Esophagus muscularis mucosa (tissue), 4 donors: Measurements from ENCODE around the gene ZNF646. TPM values are rescaled to one million over a fixed set of nuclear protein-coding genes. Genes with fewer than 3 reads are reported as not detected.

Source experiments
- DNase-seq: peaks from one replicate; pipeline ENCODE4 v3.0.0-alpha.2; 2017; ENCODE audit errors: extremely low spot score
- H3K27ac ChIP-seq, 4 donors: fragments of 200-600 bp; sonication (generic); replicated peaks in 1 of 4; 1 replicate in 3 of 4; 2 replicates in 1 of 4; pipeline ENCODE4 v1.5.1; 2016 to 2019; ENCODE audit warnings: mild to moderate bottlenecking in 1 of 4
- H3K27me3 ChIP-seq, 4 donors: fragments of 200-600 bp; sonication (generic); one replicate each; pipeline versions ENCODE4 v1.5.1 to v1.6.0; 2016 to 2019
- H3K36me3 ChIP-seq, 4 donors: fragments of 200-600 bp; sonication (generic); one replicate each; pipeline ENCODE4 v1.5.1; 2016 to 2019
- H3K4me1 ChIP-seq, 4 donors: fragments of 200-600 bp; sonication (generic); one replicate each; pipeline ENCODE4 v1.5.1; 2016 to 2019
- H3K4me3 ChIP-seq, 4 donors: fragments of 200-600 bp; sonication (generic); 1 replicate in 2 of 4; 2 replicates in 2 of 4; pipeline ENCODE4 v1.5.1; 2016 to 2019; ENCODE audit warnings: mild to moderate bottlenecking in 4 of 4, moderate library complexity in 1 of 4
- H3K9me3 ChIP-seq, 4 donors: fragments of 200-600 bp; sonication (generic); 1 replicate in 3 of 4; 2 replicates in 1 of 4; pipeline ENCODE4 v1.5.1; 2016 to 2019
- CTCF ChIP-seq, 3 experiments: fragments of 200-600 bp in 2 of 3; fragments of 450-650 bp in 1 of 3; sonication (generic) in 2 of 3; IDR thresholded peaks; one replicate each; pipeline ENCODE4 v1.5.1; 2017 to 2019; ENCODE audit warnings: antibody characterized with exemption in 3 of 3, mild to moderate bottlenecking in 2 of 3, moderate library complexity in 1 of 3
- EP300 ChIP-seq: sonication (generic); formaldehyde crosslinking; IDR thresholded peaks from one replicate; pipeline ENCODE4 v1.6.1; 2017; ENCODE audit warnings: antibody characterized with exemption
- POLR2A ChIP-seq: fragments of 450-650 bp; IDR thresholded peaks from one replicate; pipeline ENCODE4 v1.6.1; 2017; ENCODE audit warnings: antibody characterized with exemption, moderate library complexity, mild to moderate bottlenecking, low read depth
- POLR2AphosphoS5 ChIP-seq, 2 donors: sonication (generic); formaldehyde crosslinking; IDR thresholded peaks; one replicate each; pipeline ENCODE4 v1.6.1; 2017; ENCODE audit warnings: antibody characterized with exemption in 2 of 2
- WGBS: methylation state at CpG from one replicate; pipeline ENCODE4 v1.1.5; 2018; 5-methylcytosine and 5-hydroxymethylcytosine counted together
- intact Hi-C: fragments of 100-400 bp; cut with DNase I; formaldehyde crosslinking; loops from one replicate; pipeline ENCODE4 v1.15.1; 2023
- total RNA-seq, 4 donors: library from RNA; depleted of rRNA; stranded (reverse); fragments of >200 nt; gene quantifications; one replicate each; pipeline versions ENCODE4 v1.1.0 to v1.2.1, GENCODE V29; 2016

Gene ZNF646
- 10 to 100 TPM; 11.6 to 17.6 (median 15.5) TPM for total RNA-seq

GRCh38 chr16:31073970-31074813 lies at the start of gene ZNF646, which contains the start of gene ZNF668:
ZNF646 (plus strand) TSS chr16:31074422; CDS start chr16:31076325, 1,903 bp downstream.
ZNF668 (minus strand) TSS chr16:31074240; CDS start chr16:31064459, 9,781 bp downstream.
- peak within 1 kb of the TSS; percentile 92 to 99 (median 99) for H3K27ac ChIP-seq
- under 1% methylated on average over 48 of the region's 48 CpGs for WGBS
- peaks cover 19 to 49% (median 39%) of the 10 kb centered on the region in 4 donors for H3K4me1 ChIP-seq
- peaks cover 28 to 34% (median 32%) of the 10 kb centered on the region in 4 donors for H3K36me3 ChIP-seq
- TF ChIP-seq CTCF (IDR thresholded peaks at IDR 0.05) (no peak), POLR2AphosphoS5 (IDR thresholded peaks at IDR 0.05) (peak; percentile 89 to 94), POLR2A (peak; percentile 47), EP300 (no peak)
- intact Hi-C loops = loop anchor here (10.0 kb wide), 1 partner anchor 371 kb away; the partner anchor contains the start of gene ZNF843
- DNase-seq = peak; percentile 99
- no peaks in the 10 kb centered on the region for H3K27me3 ChIP-seq
- peak within 1 kb of the TSS; percentile 81 to 100 (median 98) for H3K4me3 ChIP-seq
- H3K9me3 ChIP-seq = no peaks in the 10 kb centered on the region

- no peak for DNase-seq
- Histone ChIP-seq H3K4me1 (no peaks in the 10 kb centered on the region), H3K4me3 (no peak overlapping the region), H3K9me3 (no peaks in the 10 kb centered on the region), H3K27me3 (no peaks in the 10 kb centered on the region), H3K27ac (no peak overlapping the region), H3K36me3 (no peaks in the 10 kb centered on the region)
- 75% methylated on average over 5 of the region's 5 CpGs for WGBS
- no peak for TF ChIP-seq POLR2A
- no peak for TF ChIP-seq CTCF (IDR thresholded peaks at IDR 0.05)
- TF ChIP-seq EP300 = no peak
- TF ChIP-seq POLR2AphosphoS5 (IDR thresholded peaks at IDR 0.05) = no peak
- intact Hi-C loops = no loop called here
These were observed 48.9 kb upstream of the ZNF646 start for GRCh38 chr16:31025339-31025738.

GRCh38 chr16:31029272-31029671 lies 45.0 kb upstream of the ZNF646 start:
- intact Hi-C loops = no loop called here
- no peak for DNase-seq
- H3K27ac ChIP-seq = no peak overlapping the region
- H3K4me1 ChIP-seq = peaks cover 6 to 14% (median 12%) of the 10 kb centered on the region in 4 donors
- 77% methylated on average over 5 of the region's 5 CpGs for WGBS
- no peak overlapping the region for H3K4me3 ChIP-seq
- H3K27me3 ChIP-seq = no peaks in the 10 kb centered on the region
- no peaks in the 10 kb centered on the region for H3K9me3 ChIP-seq
- H3K36me3 ChIP-seq = no peaks in the 10 kb centered on the region
- TF ChIP-seq CTCF (IDR thresholded peaks at IDR 0.05) (no peak), POLR2A (no peak), EP300 (no peak), POLR2AphosphoS5 (IDR thresholded peaks at IDR 0.05) (no peak)

GRCh38 chr16:31031276-31031675 lies 42.9 kb upstream of the ZNF646 start:
- no peak overlapping the region for H3K27ac ChIP-seq
- no peaks in the 10 kb centered on the region for H3K9me3 ChIP-seq
- H3K36me3 ChIP-seq = peaks cover 0 to 20% (median 15%) of the 10 kb centered on the region in 4 donors
- H3K27me3 ChIP-seq = no peaks in the 10 kb centered on the region
- no peak for TF ChIP-seq EP300
- TF ChIP-seq POLR2AphosphoS5 (IDR thresholded peaks at IDR 0.05) = no peak
- no peak for TF ChIP-seq CTCF (IDR thresholded peaks at IDR 0.05)
- TF ChIP-seq POLR2A = no peak
- DNase-seq = no peak
- no peak overlapping the region for H3K4me3 ChIP-seq
- H3K4me1 ChIP-seq = peaks cover 17 to 33% (median 27%) of the 10 kb centered on the region in 4 donors
- WGBS = 84% methylated on average over 4 of the region's 4 CpGs
- intact Hi-C loops = loop anchor here (5.0 kb wide), 1 partner anchor 34 kb away; no protein-coding TSS in a partner anchor
